NCI-H510A treated with DMSO at 0.1 percent for 48 hours (cell line): ENCODE results near the gene LATS1.
A peak's percentile ranks its signal among the peaks of the same experiment; 100 is the strongest.
"Not testable (repeated sequence)": the region's sequence is repeated elsewhere in the genome, so short reads cannot be mapped to it uniquely, and the experiment has no call there.

Source experiments
- DNase-seq: peaks from one replicate; lab custom pipeline; 2025; lab: John Stamatoyannopoulos, UW

The LATS1 gene

GRCh38 chr6:149717588-149718458 lies at the start of gene LATS1:
Gene LATS1 (minus strand): TSS chr6:149718101. CDS start chr6:149702126, 15,975 bp downstream.
- DNase-seq = peak; percentile 56

GRCh38 chr6:149766156-149766769 lies 48.4 kb upstream of the LATS1 start:
- no peak for DNase-seq

GRCh38 chr6:149763866-149764265 lies 46.0 kb upstream of the LATS1 start:
- DNase-seq = no peak

DNA sequence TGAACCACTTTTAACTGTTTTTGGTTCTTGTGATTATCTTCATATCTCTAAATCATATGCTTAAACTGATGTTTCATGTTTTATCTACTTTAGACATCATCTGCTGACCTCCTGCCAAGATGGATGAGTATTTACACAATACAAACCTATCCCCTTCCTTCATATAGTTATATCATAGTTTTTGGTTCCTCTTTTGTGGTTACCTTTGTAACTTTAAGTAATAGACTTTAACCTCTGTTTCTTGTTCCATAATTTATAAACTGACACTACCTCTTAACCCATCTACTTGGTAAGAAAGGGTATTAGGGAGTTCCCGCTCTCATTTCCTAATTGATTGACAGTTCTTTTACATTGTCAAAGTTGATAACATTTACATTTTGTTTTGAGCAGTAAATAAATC lies 43.5 kb upstream of the LATS1 start:
- DNase-seq = no peak

GRCh38 chr6:149756261-149756636 lies 38.3 kb upstream of the LATS1 start:
- DNase-seq = no peak

- peak; percentile 24 for DNase-seq
These were observed 37.7 kb upstream of the LATS1 start for GRCh38 chr6:149755300-149756260.

- DNase-seq = no peak
These were observed 36.6 kb upstream of the LATS1 start for GRCh38 chr6:149754548-149754947.

DNA sequence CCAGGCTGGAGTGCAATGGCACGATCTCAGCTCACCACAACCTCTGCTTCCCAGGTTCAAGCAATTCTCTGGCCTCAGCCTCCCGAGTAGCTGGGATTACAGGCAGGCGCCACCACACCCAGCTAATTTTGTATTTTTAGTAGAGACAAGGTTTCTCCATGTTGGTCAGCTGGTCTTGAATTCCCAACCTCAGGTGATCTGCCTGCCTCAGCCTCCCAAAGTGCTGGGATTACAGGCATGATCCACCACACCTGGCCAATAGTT lies 35.4 kb upstream of the LATS1 start:
- not testable (repeated sequence) for DNase-seq

DNA sequence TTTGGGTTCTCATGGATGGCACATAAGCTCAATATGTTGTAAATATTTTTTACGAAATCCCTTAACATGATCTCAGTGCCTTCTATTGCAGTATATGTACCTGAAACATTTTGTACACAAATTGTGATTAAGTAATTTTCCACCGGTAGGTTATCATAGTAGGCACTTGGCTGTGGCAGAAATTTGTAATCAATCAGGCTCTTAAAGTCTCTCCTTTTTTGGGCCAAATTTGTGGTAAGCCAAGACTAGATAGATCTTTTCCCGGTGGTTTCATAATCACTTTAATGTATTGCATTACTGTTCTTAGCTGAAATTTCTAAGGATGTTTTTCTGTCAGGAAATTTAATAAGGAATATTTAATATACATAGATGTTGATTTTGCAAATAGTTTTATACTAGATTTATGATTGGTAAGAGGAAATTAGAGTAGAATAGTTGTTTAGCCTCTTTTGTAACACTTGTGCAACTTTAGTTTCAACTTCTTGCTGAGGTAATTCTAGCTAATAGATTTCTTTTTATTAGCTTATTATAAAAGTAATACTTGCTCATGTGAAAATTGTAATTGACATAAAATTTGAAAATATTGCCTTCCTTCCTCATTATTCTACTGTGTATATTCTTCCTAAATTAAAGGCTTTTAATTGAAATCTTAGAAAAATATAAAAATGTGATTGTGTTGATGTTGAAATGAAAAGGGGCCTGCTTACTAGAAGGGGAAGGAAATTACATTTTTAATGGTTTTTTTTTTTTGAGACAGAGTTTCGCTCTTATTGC lies 34.9 kb upstream of the LATS1 start:
- DNase-seq = no peak

DNA sequence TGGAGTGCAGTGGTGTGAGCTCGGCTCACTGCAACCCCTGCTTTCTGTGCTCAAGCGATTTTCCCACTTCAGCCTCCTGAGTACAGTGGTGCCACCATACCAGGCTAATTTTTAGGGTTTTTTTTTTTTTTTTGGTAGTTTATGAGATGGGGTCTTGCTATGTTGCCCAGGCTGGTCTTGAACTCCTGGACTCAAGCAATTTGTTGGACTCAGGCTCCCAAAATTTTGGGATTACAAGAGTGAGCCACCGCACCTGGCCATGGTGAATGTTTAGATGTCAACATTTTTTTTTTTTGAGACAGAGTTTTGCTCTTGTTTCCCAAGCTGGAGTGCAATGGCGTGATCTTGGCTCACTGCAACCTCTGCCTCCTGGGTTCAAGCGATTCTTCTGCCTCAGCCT lies 34.0 kb upstream of the LATS1 start:
- DNase-seq = not testable (repeated sequence)

GRCh38 chr6:149751239-149751638 lies 33.3 kb upstream of the LATS1 start:
- no peak for DNase-seq

DNA sequence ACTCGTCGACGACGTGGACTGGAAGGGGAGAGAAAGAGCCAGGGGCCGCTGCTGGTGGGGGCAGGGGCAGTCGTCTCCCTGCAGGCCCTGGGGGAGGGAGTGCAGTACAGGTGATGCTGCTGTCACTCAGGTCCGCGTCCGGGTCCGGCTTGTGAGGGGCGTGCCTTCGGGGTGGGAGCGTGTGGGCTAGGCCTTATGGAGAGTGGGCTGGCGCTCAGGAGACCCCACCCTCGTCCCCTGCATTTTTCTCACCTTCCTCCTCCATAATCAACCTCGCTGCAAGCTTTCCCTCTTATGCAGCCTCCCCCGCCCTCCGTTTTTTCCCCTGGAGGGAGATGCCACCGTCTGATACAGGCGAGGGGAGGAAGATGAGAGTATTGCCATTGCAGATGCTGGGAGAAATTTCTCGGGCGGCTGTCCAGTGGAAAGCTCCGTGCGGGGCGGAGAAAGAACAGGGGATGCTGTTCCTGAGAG lies 32.3 kb upstream of the LATS1 start:
- DNase-seq = peak; percentile 50

GRCh38 chr6:149749594-149750135 lies 31.8 kb upstream of the LATS1 start, which contains the start of gene PCMT1:
Gene PCMT1 (plus strand): TSS chr6:149749741. CDS start chr6:149749902, 161 bp downstream.
- peak; percentile 75 for DNase-seq

DNA sequence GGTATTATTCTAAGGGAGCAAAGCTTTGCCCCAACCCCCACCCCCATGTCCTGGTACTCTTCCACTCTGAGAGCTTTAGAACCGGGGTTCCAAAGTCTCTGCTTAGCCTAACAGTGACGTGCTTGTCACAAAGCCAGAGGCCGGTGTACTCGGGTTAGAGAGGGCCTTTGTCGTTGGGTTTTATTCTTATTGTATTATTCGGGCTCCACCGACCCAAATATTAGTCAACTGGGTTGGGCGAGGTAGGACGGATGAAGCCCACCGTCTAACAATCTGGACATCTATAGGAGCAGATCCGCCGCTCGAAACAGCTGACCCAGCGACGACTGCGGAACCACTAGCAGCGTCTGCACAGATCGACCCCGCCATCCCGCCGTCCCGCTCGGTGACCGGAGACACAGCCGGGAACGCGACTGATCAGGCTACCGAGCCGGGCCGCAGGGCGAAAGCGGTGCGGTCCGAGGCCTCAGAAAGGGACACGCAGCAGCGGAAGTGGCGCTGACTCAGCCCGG lies 31.2 kb upstream of the LATS1 start:
- not testable (repeated sequence) for DNase-seq

- DNase-seq = peak; percentile 52
These were observed 28.4 kb upstream of the LATS1 start, which contains the start of gene NUP43 for GRCh38 chr6:149746147-149746946. Gene NUP43 (minus strand): TSS chr6:149746529. CDS start chr6:149746495, 34 bp downstream.

GRCh38 chr6:149745252-149745651 lies 27.4 kb upstream of the LATS1 start:
- DNase-seq = not testable (repeated sequence)

DNA sequence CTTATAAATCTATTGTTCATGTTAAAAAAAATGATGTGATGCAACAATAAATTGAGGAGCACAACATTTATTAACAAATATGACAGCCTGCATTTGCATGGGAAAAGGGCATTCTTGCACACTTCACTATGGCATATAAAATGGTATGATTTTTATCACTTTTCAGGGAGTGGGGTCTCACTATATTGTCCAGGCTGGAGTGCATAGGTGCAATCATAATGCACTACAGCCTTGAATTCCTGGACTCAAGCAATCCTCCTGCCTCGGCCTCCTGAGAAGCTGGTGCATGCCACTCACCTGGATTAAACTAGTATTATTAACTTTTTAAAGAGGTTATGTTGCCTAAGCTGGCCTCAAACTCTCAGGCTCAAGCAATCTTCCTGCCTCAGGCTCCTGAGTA lies 17.0 kb upstream of the LATS1 start:
- DNase-seq = no peak

DNA sequence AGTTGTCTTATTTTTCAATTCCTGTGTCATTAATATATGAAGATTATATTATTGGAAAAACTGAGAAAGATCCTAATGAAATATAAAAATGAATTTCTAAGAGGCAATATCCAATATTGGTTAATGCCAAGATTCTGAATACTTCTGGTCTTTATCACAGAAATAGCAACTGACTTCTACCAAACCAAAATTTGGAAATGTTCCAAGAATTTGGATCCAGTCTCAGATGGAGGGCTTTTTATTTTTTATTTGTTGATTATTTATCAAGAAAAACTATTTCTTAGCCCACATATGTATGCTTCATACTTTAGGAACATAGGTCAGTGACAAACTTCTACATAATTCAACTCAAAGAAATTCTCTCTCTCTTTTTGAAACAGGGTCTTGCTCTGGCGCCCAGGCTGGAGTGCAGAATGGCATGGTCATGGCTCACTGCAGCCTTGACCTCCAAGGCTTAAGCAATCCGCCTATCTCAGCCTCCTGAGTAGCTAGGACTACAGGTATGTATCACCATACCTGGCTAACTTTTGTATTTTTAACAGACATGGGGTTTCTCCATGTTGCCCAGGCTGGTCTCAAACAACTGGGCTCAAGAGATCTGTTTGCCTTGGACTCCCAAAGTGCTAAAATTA lies 15.3 kb upstream of the LATS1 start:
- DNase-seq = no peak

- DNase-seq = no peak
These were observed 11.9 kb upstream of the LATS1 start for GRCh38 chr6:149729824-149730223.
